8988T (cell line): ENCODE measurements around the gene PIKFYVE.
"Not testable (repeated sequence)": the region's sequence is repeated elsewhere in the genome, so short reads cannot be mapped to it uniquely, and the experiment has no call there.

Source experiments
- DNase-seq: peaks from one replicate; pipeline ENCODE4 v3.0.0; 2011

Gene PIKFYVE

GRCh38 chr2:208363485-208363884 lies 97.4 kb downstream of the PIKFYVE start:
- no peak for DNase-seq

- no peak for DNase-seq
Measured at GRCh38 chr2:208366215-208367127, 100.4 kb downstream of the PIKFYVE start.

- no peak for DNase-seq
Measured at GRCh38 chr2:208369091-208369490, 103.0 kb downstream of the PIKFYVE start.

- DNase-seq = no peak
Measured at GRCh38 chr2:208370881-208371633, 105.0 kb downstream of the PIKFYVE start.

- no peak for DNase-seq
Measured at GRCh38 chr2:208371634-208371935, 105.5 kb downstream of the PIKFYVE start.

GRCh38 chr2:208373460-208374089 lies 107.5 kb downstream of the PIKFYVE start:
- DNase-seq = peak; percentile 46

GRCh38 chr2:208375491-208376068 lies 109.5 kb downstream of the PIKFYVE start:
- DNase-seq = no peak

- not testable (repeated sequence) for DNase-seq
Measured at GRCh38 chr2:208377344-208377860, 111.3 kb downstream of the PIKFYVE start.

- no peak for DNase-seq
Measured at GRCh38 chr2:208379192-208379591, 113.1 kb downstream of the PIKFYVE start.

GRCh38 chr2:208384637-208385036 lies 118.6 kb downstream of the PIKFYVE start:
- no peak for DNase-seq

GRCh38 chr2:208386541-208386940 lies 120.5 kb downstream of the PIKFYVE start:
- no peak for DNase-seq

- no peak for DNase-seq
Measured at GRCh38 chr2:208389940-208390339, 123.9 kb downstream of the PIKFYVE start.

- DNase-seq = no peak
Measured at GRCh38 chr2:208392300-208392699, 126.2 kb downstream of the PIKFYVE start.

- not testable (repeated sequence) for DNase-seq
Measured at GRCh38 chr2:208396796-208397195, 130.7 kb downstream of the PIKFYVE start.

- DNase-seq = no peak
Measured at GRCh38 chr2:208399201-208399600, 133.1 kb downstream of the PIKFYVE start.

GRCh38 chr2:208406474-208407451 lies 140.7 kb downstream of the PIKFYVE start, which contains the start of gene PTH2R:
Gene PTH2R, plus strand, starts transcription at chr2:208406792. Its CDS starts 252 bp downstream, at chr2:208407044.
- DNase-seq = no peak

GRCh38 chr2:208407667-208408066 lies 141.6 kb downstream of the PIKFYVE start:
- peak; percentile 35 for DNase-seq
